IMR-90 (cell line): Measurements from ENCODE around the gene UBN1. TPM values are rescaled to one million over a fixed set of nuclear protein-coding genes. Genes with fewer than 3 reads are reported as not detected.
A peak's percentile ranks its signal among the peaks of the same experiment; 100 is the strongest.

Experiments used
- ATAC-seq: fragments of 200-7000 bp; cut with Tn5 transposase; 2 replicates; pipeline ENCODE4 v1.9.1; 2020; ENCODE audit warnings: low read depth, mild to moderate bottlenecking, moderate library complexity
- BruUV-seq: library from RNA; stranded (reverse); fragments of 400-500 nt; replicated peaks from 2 replicates; lab custom pipeline; 2021; lab: Mats Ljungman, UMichigan
- CTCF ChIA-PET: fragments of 300-600 bp; formaldehyde crosslinking; extraction: SDS; loops from one replicate; lab custom pipeline; 2021; ENCODE audit warnings: antibody characterized with exemption; lab: Yijun Ruan, JAX
- POLR2A ChIA-PET: fragments of 300-600 bp; sonication (Branson Sonifier 250); formaldehyde crosslinking; loops from one replicate; lab custom pipeline; 2022; ENCODE audit warnings: antibody characterized with exemption; ENCODE audit not compliant: unreplicated experiment; lab: Charles Lee
- DNase-seq: peaks from one replicate; pipeline ENCODE4 v3.0.0; 2013
- H2AFZ ChIP-seq: replicated peaks from 2 replicates; pipeline ENCODE3; 2013; ENCODE audit warnings: low read length, mild to moderate bottlenecking; ENCODE audit not compliant: poor library complexity
- H2AK5ac ChIP-seq: 2 replicates; pipeline ENCODE4 v1.6.1; 2013; ENCODE audit warnings: low read depth, low read length, inconsistent platforms
- H2AK9ac ChIP-seq: replicated peaks from 2 replicates; pipeline ENCODE3; 2013; ENCODE audit warnings: mild to moderate bottlenecking, low read depth, low read length, moderate library complexity; ENCODE audit not compliant: poor library complexity
- H2BK120ac ChIP-seq: 2 replicates; pipeline ENCODE4 v1.6.1; 2013; ENCODE audit warnings: low read depth, low read length, inconsistent platforms
- H2BK15ac ChIP-seq: 3 replicates; pipeline ENCODE4 v1.6.1; 2013; ENCODE audit warnings: low read depth, low read length, inconsistent platforms
- H2BK20ac ChIP-seq: 2 replicates; pipeline ENCODE4 v1.6.1; 2013; ENCODE audit warnings: low read depth, mild to moderate bottlenecking, inconsistent platforms, low read length, moderate library complexity
- H2BK5ac ChIP-seq: 2 replicates; pipeline ENCODE4 v1.6.1; 2013; ENCODE audit warnings: mild to moderate bottlenecking, low read depth, low read length, inconsistent platforms; ENCODE audit not compliant: poor library complexity, severe bottlenecking
- H3K14ac ChIP-seq: replicated peaks from 2 replicates; pipeline ENCODE4 v1.6.1; 2013; ENCODE audit warnings: low read depth, low read length, inconsistent platforms
- H3K18ac ChIP-seq: 2 replicates; pipeline ENCODE4 v1.6.1; 2013; ENCODE audit warnings: low read depth, low read length, control low read depth
- H3K23ac ChIP-seq: 2 replicates; pipeline ENCODE4 v1.6.1; 2013; ENCODE audit warnings: low read depth, low read length, inconsistent platforms
- H3K27ac ChIP-seq: 2 replicates; pipeline ENCODE4 v1.5.1; 2013; ENCODE audit warnings: mild to moderate bottlenecking, control low read depth, low read length; ENCODE audit not compliant: insufficient read depth
- H3K27me3 ChIP-seq: 2 replicates; pipeline ENCODE4 v1.6.1; 2013; ENCODE audit warnings: low read length; ENCODE audit not compliant: control insufficient read depth, insufficient read depth
- H3K36me3 ChIP-seq: 2 replicates; pipeline ENCODE4 v1.6.1; 2013; ENCODE audit warnings: low read length, mixed read lengths; ENCODE audit not compliant: control insufficient read depth, insufficient read depth
- H3K4ac ChIP-seq: 2 replicates; pipeline ENCODE4 v1.6.1; 2013; ENCODE audit warnings: low read depth, low read length, inconsistent platforms
- H3K4me1 ChIP-seq: 2 replicates; pipeline ENCODE4 v1.6.1; 2013; ENCODE audit warnings: low read length, mixed read lengths; ENCODE audit not compliant: control insufficient read depth, insufficient read depth
- H3K4me2 ChIP-seq: 2 replicates; pipeline ENCODE4 v1.6.1; 2013; ENCODE audit warnings: low read depth, mild to moderate bottlenecking, control low read depth, low read length, moderate library complexity
- H3K4me3 ChIP-seq: 2 replicates; pipeline ENCODE4 v1.5.1; 2013; ENCODE audit warnings: low read depth, mild to moderate bottlenecking, control low read depth, low read length, moderate library complexity; ENCODE audit not compliant: insufficient read depth
- H3K56ac ChIP-seq: 2 replicates; pipeline ENCODE4 v1.6.1; 2013; ENCODE audit warnings: low read length, inconsistent platforms; ENCODE audit not compliant: insufficient read depth; ENCODE audit errors: extremely low read depth
- H3K79me1 ChIP-seq, 2 experiments: 2 replicates each; pipeline ENCODE4 v1.6.1; 2013; ENCODE audit warnings: low read length in 2 of 2, inconsistent platforms in 1 of 2, low read depth in 1 of 2
- H3K9ac ChIP-seq: 2 replicates; pipeline ENCODE4 v1.6.1; 2013; ENCODE audit warnings: low read depth, low read length, control low read depth
- H3K9me1 ChIP-seq: 2 replicates; pipeline ENCODE4 v1.6.1; 2013; ENCODE audit warnings: low read length, inconsistent platforms; ENCODE audit not compliant: insufficient read depth
- H3K9me3 ChIP-seq: 2 replicates; pipeline ENCODE4 v1.6.1; 2013; ENCODE audit warnings: low read length; ENCODE audit not compliant: control insufficient read depth, insufficient read depth
- H4K20me1 ChIP-seq: 2 replicates; pipeline ENCODE4 v1.6.1; 2013; ENCODE audit warnings: low read length, inconsistent platforms; ENCODE audit not compliant: insufficient read depth
- H4K5ac ChIP-seq: 2 replicates; pipeline ENCODE4 v1.6.1; 2013; ENCODE audit warnings: mild to moderate bottlenecking, low read depth, low read length, control low read depth
- H4K8ac ChIP-seq, 2 experiments: 2 replicates each; pipeline ENCODE4 v1.6.1; 2013; ENCODE audit warnings: low read depth in 2 of 2, low read length in 2 of 2, control low read depth in 1 of 2, inconsistent platforms in 1 of 2
- H4K91ac ChIP-seq: 2 replicates; pipeline ENCODE4 v1.6.1; 2013; ENCODE audit warnings: low read depth, low read length, inconsistent platforms; ENCODE audit not compliant: insufficient read depth
- CEBPB ChIP-seq: IDR thresholded peaks from 2 replicates; pipeline ENCODE4 v1.6.1; 2012; ENCODE audit warnings: low read depth, low read length, improper control_type of control experiment
- CTCF ChIP-seq: conservative IDR thresholded peaks from 2 replicates; pipeline ENCODE4 v1.5.1; 2012; ENCODE audit warnings: mild to moderate bottlenecking, low read depth, low read length, improper control_type of control experiment
- MAFK ChIP-seq: IDR thresholded peaks from 2 replicates; pipeline ENCODE4 v1.6.1; 2012; ENCODE audit warnings: low read depth, low read length, improper control_type of control experiment
- MXI1 ChIP-seq: IDR thresholded peaks from 2 replicates; pipeline ENCODE4 v1.6.1; 2012; ENCODE audit warnings: low read depth, mild to moderate bottlenecking, low read length, moderate library complexity, borderline replicate concordance
- POLR2A ChIP-seq: IDR thresholded peaks from 2 replicates; pipeline ENCODE4 v1.6.1; 2012; ENCODE audit warnings: mild to moderate bottlenecking, low read depth, low read length
- RAD21 ChIP-seq: IDR thresholded peaks from 2 replicates; pipeline ENCODE4 v1.6.1; 2012; ENCODE audit warnings: low read length, improper control_type of control experiment
- USF2 ChIP-seq: fragments of 150-350 bp; IDR thresholded peaks from 2 replicates; pipeline ENCODE4 v1.6.1; 2017; ENCODE audit warnings: mild to moderate bottlenecking, antibody characterized with exemption, low read length, low read depth
- WGBS, 2 experiments: methylation state at CpG; one replicate each; pipeline versions ENCODE4 v1.1.5 to v1.1.7; 2013; ENCODE audit warnings: missing lambda C conversion rate in 2 of 2; ENCODE audit not compliant: insufficient read length in 1 of 2; ENCODE audit errors: extremely low coverage in 2 of 2; 5-methylcytosine and 5-hydroxymethylcytosine counted together
- dilution Hi-C: fragments of 300-500 bp; cut with HindIII; formaldehyde crosslinking; loops from one replicate; pipeline ENCODE4 v1.14.3; 2018; ENCODE audit warnings: low sequenced_read_pairs; ENCODE audit not compliant: unreplicated experiment
- in situ Hi-C: fragments of 300-500 bp; cut with MboI; formaldehyde crosslinking; loops from 3 replicates; pipeline ENCODE4 v1.14.3; 2019; ENCODE audit warnings: low sequenced_read_pairs, inconsistent platforms, mixed read lengths
- intact Hi-C: fragments of 100-400 bp; cut with micrococcal nuclease; formaldehyde crosslinking; loops from 2 replicates; pipeline ENCODE4 v1.10.0; 2022
- polyA plus RNA-seq, 3 experiments: library from polyadenylated mRNA; depleted of rRNA; stranded (reverse); fragments of >200 nt; gene quantifications; 2 replicates each; pipeline ENCODE4 v1.2.3, GENCODE V29; 2012; ENCODE audit warnings: low replicate concordance in 1 of 3
- total RNA-seq: library from RNA; depleted of rRNA; stranded (reverse); fragments of >200 nt; gene quantifications from 2 replicates; pipeline ENCODE4 v1.2.3, GENCODE V29; 2012
- TF ChIP-seq, protein P1 (sequence below): fragments of 150-350 bp; IDR thresholded peaks from 2 replicates; pipeline ENCODE4 v1.6.1; 2016; ENCODE audit warnings: low read depth, mild to moderate bottlenecking, low read length, moderate library complexity, borderline replicate concordance

The UBN1 gene
- total and polyA plus RNA-seq, 2 of the 4 experiments (the other 2 are of a cell fraction) = 5.7 to 16.3 TPM

- Histone ChIP-seq H4K91ac (no peak overlapping the region), H2AFZ (no peak overlapping the region), H3K79me1 (no peaks in the 10 kb centered on the region), H2BK120ac (no peak overlapping the region), H2BK20ac (no peak overlapping the region), H3K56ac (no peak overlapping the region), H3K14ac (no peak overlapping the region), H2BK15ac (no peak overlapping the region), H3K9me1 (no peaks in the 10 kb centered on the region), H3K4ac (no peak overlapping the region), H3K4me3 (no peak overlapping the region), H3K9me3 (no peaks in the 10 kb centered on the region), H3K27ac (no peak overlapping the region), H3K4me2 (no peak overlapping the region), H2AK9ac (no peak overlapping the region), H2BK5ac (no peak overlapping the region), H3K36me3 (no peaks in the 10 kb centered on the region), H4K8ac (no peak overlapping the region), H4K5ac (no peak overlapping the region), H3K9ac (no peak overlapping the region), H3K23ac (no peak overlapping the region), H3K27me3 (peaks cover 5% of the 10 kb centered on the region; the same call in 1 of the 2 replicates), H2AK5ac (no peak overlapping the region), H4K20me1 (0 out of 2 replicates have a peak, but pooled peaks cover 4% of the 10 kb centered on the region), H3K18ac (no peak overlapping the region), H3K4me1 (peaks cover 6% of the 10 kb centered on the region)
- ATAC-seq (peak; percentile 28; the same call in 1 of the 2 replicates), DNase-seq (peak; percentile 33)
- intact Hi-C loops (no loop called here), dilution Hi-C loops (no loop called here), in situ Hi-C loops (no loop called here)
- ChIA-PET POLR2A (no interaction called here), CTCF (interaction anchor here (0.7 to 1.1 kb wide), 2 partner anchors 12 to 37 kb away, joined by 3 read pairs; no protein-coding TSS in a partner anchor)
- TF ChIP-seq, protein P1, sequence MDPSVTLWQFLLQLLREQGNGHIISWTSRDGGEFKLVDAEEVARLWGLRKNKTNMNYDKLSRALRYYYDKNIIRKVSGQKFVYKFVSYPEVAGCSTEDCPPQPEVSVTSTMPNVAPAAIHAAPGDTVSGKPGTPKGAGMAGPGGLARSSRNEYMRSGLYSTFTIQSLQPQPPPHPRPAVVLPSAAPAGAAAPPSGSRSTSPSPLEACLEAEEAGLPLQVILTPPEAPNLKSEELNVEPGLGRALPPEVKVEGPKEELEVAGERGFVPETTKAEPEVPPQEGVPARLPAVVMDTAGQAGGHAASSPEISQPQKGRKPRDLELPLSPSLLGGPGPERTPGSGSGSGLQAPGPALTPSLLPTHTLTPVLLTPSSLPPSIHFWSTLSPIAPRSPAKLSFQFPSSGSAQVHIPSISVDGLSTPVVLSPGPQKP = no peak
- TF ChIP-seq USF2 (peak; percentile 63; the same call in 1 of the 2 replicates), MAFK (peak; percentile 40; the same call in 1 of the 2 replicates), RAD21 (no peak), CTCF (no peak), MXI1 (no peak), CEBPB (peak; percentile 81), POLR2A (no peak)
- no TSS peak for BruUV-seq
- WGBS, 2 experiments = 52% methylated on average over 4 of the region's 6 CpGs; no CpG with 5 or more reads in 1 of the 2 experiments
Measured at GRCh38 chr16:4911970-4912386, 64.7 kb downstream of the UBN1 start.
